ENCODE data around the gene SLC7A4. TPM values are rescaled to one million over a fixed set of nuclear protein-coding genes. Genes with fewer than 3 reads are reported as not detected.

Gene SLC7A4
- total RNA-seq, 1 donor from 2014 or later: 0.70 TPM

DNA sequence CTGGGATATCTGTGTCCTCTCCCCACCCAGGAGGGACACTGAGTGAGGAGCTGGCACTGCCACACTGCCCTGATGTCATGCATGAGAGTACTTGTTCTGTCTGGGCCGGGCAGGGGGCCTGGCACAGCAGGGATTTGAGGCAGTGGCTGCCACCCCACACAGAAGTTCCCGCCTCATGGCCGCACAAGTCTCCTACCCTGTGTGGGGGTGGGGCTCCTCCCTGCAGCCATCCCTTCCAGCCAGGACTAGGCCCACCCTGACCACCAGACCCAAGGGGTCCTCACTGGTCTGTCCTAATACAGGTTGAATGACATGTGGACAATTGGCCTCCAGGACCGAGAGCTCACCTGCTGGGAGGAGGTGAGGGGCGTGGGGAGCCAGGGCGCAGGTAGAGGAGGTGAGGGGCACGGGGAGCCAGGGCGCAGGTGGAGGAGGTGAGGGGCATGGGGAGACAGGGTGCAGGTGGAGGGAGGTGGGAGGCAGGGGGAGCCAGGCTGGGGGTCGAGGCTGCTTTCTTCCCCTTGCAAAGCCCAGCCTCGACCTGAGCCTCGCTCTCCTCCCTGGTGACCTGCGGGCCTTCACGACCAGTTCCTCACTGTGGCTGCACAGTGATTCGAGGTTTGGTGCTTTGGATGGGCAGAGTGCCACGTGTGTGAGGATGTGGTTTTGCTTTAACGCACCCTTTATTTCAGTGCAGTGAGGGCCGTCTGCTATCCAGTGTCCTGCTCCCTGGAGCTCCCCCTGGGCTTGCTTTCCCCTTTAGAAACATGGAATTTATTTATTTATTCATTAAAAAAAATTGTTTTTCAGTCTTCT lies 42.8 kb downstream of the SLC7A4 start:
- DNase-seq (ENCODE audit: low read depth): no peak

DNA sequence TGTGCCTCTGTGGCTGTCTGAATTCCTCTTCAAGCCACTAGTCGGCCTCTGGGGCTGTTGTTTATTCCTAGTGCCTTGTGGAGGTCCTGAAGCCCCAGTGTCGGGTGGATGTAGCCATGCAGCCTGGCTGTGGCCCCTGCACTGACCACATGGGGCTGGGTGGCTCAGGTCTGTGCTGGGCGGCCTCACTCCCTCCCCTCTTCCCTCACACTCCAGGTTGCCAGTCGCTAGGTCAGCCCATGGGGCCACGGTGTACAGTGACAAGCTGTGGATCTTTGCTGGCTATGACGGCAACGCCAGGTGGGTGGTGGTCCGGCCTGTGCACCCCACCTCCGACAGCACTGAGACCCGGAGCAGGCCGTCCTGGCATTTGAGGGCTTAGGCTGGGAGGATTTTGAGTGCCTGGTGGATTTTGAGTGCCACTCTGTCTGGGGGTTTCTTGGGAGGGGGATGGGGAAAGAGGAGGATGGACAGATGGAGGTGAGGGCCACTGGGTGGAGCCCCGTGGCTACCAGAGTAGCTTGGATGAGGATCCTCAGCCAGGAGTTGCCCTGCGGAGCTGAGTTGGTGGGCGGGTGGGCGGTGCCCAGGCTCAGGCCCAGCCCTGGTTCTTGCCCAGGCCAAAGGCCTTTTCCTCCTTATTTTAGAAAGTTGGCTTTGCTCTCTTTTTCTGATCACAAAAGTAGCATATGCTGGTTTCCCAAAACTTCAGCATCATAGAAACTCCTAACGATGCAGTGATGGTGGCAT lies 43.6 kb downstream of the SLC7A4 start:
- no peak for DNase-seq (ENCODE audit: low read depth)

DNA sequence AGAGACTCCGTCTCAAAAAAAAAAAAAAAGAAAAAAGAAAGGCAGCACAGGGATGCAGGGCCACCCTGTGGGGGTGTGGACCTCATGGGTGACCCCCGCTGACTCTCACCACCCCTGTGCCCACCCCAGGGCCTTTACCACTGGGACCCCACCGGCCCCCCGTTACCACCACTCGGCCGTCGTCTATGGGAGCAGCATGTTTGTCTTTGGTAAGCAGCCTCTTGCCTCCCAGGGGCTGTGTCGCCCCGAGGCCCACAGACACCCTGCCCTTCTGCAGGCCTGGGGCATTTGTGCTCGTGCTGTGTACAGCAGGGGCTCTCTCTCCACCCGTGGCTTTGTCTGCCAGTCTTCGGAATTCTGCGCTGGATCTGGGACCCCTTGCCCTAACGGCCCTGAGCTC lies 45.0 kb downstream of the SLC7A4 start:
- no peak for DNase-seq (ENCODE audit: low read depth)

DNA sequence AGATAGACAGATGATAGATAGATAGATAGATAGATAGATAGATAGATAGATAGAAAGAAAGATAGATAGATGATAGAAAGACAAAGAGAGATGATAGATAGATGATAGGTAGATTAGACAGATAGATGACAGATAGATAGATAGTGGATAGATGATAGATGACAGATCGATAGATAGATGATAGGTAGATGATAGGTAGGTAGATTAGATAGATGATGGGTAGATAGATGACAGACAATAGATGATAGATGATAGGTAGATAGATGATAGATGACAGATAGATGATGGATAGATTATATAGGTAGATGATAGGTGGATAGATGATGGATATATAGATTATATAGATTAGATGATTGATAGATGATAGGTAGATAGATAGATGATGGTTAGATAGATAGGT lies 46.0 kb downstream of the SLC7A4 start:
- no peak for DNase-seq (ENCODE audit: low read depth)

DNA sequence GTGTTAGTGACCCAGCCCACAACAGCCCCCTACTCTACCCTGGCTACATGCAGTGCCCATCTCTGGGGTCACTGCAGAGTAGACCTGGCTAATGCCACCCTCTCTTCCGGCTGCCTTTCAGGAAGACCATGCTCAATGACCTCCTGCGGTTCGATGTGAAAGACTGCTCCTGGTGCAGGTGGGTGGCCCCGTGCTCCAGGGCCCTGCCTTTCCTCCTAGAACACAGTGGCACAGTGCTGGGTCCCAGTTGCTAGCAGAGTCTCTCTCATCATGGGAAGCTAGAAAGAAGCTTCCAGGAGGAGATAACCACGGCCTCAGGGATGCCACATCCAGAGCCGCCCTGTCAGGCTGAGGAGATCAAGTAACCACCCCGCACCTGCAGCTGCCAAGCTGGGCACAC lies 46.6 kb downstream of the SLC7A4 start:
- no peak for DNase-seq (ENCODE audit: low read depth)

DNA sequence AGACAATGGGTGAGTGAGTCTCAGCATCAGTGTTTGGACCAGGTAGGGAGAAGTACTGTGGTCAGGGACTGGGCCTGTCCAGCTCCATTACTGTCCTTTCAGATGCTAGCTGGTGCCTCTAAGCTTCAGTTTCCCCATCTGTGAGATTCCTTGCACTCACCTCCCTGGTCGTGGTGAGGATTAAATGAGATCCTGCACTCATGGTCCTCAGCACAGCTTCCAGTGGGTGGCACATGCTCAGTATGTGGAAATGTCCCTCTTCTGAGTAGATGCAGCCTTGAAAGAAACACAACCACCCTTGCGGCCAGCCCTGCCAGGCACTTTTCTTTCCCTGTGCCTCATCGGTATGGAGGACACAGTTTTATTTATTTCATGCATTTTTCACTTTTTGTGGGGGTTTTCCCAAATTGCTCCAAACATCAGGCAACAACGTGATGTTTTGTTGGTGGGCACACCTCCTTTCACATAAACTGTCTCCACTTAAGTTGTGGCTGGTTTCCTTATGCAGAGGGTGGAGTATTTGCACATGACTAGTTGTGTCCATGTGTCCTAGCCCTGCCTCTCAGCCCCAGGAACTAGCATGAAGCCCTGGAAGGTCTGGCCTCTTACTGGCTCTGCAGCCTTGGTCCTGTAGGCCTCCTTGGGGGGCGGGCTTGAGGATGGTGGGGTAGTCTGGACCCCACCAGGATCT lies 49.1 kb downstream of the SLC7A4 start:
- no peak for DNase-seq (ENCODE audit: low read depth)

DNA sequence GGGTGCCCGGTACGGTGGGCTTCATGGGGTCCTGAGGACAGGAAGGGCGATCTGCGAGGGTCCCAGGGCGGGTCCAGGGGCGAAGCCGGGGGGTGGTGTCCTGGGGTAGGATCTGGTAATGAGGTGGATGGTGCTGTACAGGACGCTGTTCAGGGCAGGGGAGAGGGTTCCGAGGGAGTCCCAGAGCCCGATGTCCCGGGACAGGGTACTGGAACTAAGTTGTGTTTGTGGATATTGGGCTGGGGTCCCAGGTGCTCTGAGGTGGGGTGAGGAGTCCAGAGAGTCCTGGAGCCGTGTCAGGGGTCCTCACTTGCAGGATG lies 49.8 kb downstream of the SLC7A4 start:
- DNase-seq (ENCODE audit: low read depth): no peak

DNA sequence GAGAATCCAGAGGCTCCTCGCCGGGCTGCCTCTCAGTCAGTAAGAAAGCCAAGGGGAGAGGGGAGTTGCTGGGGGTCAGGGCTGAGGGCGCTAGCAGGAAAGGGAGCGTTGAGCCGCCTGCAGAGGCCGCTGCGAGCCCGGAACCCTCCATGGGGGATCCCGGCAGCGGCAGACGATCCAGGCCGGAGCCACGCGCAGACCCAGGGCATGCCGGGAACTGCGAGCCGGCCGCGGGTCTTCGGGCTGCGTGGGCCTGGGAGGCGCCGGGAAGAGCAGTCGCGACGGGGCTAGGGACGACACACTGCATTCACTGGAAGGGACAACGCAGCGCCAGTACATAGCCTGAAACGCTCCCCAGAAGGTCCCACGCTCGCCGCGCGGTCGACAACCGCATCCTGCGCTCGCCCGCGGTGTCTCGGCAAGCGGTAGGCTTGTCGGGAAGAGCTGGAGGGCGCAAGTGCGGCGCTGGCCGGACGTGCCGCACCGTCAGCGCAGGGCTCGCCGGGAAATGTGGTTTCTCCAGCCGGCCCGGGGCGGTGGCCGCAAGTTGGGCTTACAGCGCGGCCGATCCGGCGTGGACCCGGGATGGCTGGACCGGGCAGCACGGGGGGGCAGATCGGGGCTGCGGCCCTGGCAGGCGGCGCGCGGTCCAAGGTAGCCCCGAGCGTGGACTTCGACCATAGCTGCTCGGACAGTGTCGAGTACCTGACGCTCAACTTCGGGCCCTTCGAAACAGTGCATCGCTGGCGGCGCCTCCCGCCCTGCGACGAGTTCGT lies 50.4 kb downstream of the SLC7A4 start, which contains the start of gene LZTR1:
LZTR1 (plus strand) TSS at position 511 of the 776 bp plus-strand sequence; CDS start at position 586, 75 bp downstream.
- peak; percentile 88 for DNase-seq (ENCODE audit: low read depth)

DNA sequence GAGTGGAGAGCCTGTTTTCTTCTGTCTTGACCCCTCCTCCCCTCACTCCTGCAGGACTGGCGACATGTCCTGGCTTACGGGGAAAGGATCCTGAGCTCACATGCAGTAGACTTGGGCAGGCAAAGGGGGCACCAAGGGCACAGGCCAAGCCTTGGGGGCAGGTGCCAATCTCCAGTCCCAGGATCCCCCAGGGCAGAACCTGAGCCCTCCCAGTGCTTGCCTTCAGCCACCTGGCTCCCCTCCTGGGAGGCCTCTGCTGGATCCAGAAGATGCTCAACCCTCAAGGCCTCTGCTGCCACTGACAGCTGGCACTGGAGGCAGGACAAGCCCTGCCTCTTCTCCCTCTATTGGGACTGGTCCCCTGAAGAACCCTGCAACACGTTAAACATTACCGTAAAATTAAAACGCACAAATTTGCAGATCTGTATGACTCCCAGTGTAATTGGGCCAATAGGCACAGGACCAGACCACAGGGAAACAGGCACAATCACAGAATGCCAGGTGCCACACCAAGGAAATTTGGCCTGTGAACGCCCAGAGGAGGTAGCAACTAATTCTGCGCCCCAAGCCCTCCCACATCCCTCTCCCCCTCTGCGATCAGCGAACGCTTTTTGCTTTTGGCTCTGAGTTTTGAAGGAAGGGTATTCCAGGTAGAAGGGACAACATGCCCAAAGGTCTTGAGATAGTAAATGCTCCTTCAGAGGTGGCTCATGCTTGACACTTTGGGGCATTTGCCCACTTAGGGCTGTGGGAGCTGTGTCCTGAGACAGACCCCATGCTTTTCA lies 51.2 kb downstream of the SLC7A4 start:
- DNase-seq (ENCODE audit: low read depth): no peak

DNA sequence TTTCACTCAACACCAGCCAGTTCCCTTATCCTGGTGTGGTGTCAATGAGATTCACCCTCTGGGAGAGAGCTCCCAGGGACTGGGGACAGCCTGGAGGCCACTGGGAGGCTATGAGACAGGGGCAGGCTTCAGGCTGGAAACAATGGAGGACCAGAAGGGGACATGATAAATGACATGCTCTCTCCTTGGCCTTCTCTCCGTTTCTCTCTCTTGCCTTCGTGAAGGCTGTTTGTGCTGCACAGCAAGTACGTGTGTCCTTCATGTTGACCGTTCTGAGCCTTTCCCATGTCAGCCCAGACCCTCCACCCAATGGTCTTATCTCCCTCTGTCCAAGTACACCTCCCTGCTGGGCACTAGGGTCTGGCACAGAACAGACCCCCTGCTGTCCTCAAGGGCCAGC lies 51.8 kb downstream of the SLC7A4 start:
- no peak for DNase-seq (ENCODE audit: low read depth)

DNA sequence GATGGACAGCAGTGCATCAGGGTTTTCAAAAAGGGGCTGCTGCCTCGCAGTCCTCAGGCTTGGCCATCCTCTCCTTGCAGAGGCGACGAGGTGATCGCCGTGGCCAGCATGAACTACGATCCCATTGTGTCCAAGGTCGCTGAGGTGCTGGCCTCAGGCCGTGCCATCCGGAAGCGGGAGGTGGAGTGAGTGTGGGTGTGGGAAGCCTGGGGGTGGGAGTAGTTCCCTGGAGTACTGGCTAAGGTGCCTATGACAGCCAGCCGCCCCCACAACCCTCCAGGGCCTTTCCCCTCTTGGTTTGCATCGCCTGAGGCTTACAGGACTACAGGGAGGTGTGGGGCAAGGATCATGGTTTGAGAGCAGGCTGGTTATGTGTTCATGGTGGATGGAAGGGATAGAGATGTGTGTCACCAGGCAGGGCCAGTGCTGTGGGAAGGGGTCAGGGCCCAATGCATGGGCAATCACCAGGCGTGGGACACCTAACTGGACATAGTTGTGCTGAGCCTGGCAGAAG lies 52.4 kb downstream of the SLC7A4 start:
- DNase-seq (ENCODE audit: low read depth): no peak

DNA sequence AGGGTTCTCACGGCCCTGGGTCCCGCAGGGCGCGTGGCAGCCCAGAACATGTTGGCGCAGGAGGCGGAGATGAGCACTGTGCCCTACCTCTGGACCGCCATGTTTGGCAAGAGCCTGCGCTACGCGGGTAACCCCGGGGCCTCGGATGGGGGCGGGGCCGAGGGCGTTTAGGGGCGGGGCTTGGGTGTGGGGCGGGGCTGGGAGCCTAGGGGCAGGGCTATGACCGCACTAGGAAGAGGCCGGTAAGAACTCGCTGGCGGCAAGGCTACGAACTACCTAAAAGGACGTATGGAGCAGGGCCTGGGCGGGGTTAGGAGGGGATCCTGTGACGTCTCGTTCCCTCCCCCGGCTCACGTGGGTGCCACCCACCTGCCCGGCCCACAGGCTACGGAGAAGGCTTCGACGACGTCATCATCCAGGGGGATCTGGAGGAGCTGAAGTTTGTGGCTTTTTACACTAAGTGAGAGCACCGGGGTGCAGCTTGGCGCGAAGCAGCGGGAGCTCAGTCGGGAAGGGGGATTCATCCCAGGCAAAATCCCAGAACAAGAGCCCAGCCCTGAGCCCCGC lies 53.0 kb downstream of the SLC7A4 start:
- no peak for DNase-seq (ENCODE audit: low read depth)

MicroRNAs within 50 kb of the gene (microRNA counts, 767-probe panel; counts per million panel counts)
- microRNA hsa-miR-649: not detected

Small RNA genes within 50 kb of the gene (microRNA-seq; reads per million reads assigned to microRNA genes)
- not detected for gene MIR649

Other genes starting within 250 kb of the SLC7A4 start
- 41.7 and 48.4 TPM in 2 replicates for gene PI4KA, start 173.8 kb downstream of the SLC7A4 start, total RNA-seq
- gene SNAP29, start 173.6 kb downstream of the SLC7A4 start, total RNA-seq: 15.1 and 19.1 TPM in 2 replicates
- gene CRKL, start 115.2 kb downstream of the SLC7A4 start, total RNA-seq: 48.5 and 52.6 TPM in 2 replicates
- 0.13 TPM in 1 of 2 replicates, not detected in the other for gene AIFM3, start 65.3 kb downstream of the SLC7A4 start, total RNA-seq
- 51.8 and 54.3 TPM in 2 replicates for gene LZTR1, start 50.3 kb downstream of the SLC7A4 start, total RNA-seq
- gene THAP7, start 30.4 kb downstream of the SLC7A4 start, total RNA-seq: 56.5 and 60.0 TPM in 2 replicates
- gene P2RX6, start 17.4 kb downstream of the SLC7A4 start, total RNA-seq: 72.8 and 103 TPM in 2 replicates
- gene LRRC74B, start 13.4 kb upstream of the SLC7A4 start, total RNA-seq: 0.08 and 0.88 TPM in 2 replicates